ENCODE data around the gene TSPAN18.

TSPAN18 gene

GRCh38 chr11:44811841-44812448 is 85.2 kb downstream of the TSPAN18 start:
- CTCF ChIA-PET = no interaction called here

DNA sequence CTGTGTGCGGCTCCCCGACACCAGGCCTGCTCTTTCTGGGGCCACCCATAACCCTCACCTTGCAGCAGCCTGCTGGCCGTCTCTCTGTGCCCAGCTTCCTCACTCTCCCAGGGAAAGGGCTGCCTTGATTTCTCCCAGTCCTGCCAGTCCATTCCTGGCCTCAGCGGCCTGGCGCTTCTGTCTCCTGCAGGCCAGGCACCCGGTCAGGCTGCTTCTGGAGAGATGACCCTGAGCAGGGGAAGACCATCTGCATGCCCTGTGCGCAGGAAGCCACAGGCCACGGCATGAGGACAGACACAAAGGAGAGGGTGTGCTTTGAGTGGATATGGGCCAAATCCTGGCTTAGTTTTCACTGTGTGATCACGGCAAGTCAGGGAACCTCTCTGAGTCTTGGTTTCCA is 86.2 kb downstream of the TSPAN18 start:
- TF ChIP-seq ZNF292 (tag by site-specific recombination; IDR thresholded peaks at IDR 0.05; ENCODE audit: borderline replicate concordance, low read depth) (no peak), ZNF239 (tag by site-specific recombination; IDR thresholded peaks at IDR 0.05) (no peak), ZNF335 (tag by site-specific recombination; conservative IDR thresholded peaks at IDR 0.05) (no peak), ZNF155 (tag by site-specific recombination; IDR thresholded peaks at IDR 0.05) (no peak), ZNF174 (tag by site-specific recombination; IDR thresholded peaks at IDR 0.05) (no peak), ZNF561 (tag by site-specific recombination; IDR thresholded peaks at IDR 0.05; ENCODE audit: borderline replicate concordance) (no peak), ZNF701 (tag by site-specific recombination; IDR thresholded peaks at IDR 0.05) (no peak), ZNF544 (tag by site-specific recombination; IDR thresholded peaks at IDR 0.05) (no peak), ZBTB1 (tag by site-specific recombination; IDR thresholded peaks at IDR 0.05) (no peak), ZNF623 (tag by site-specific recombination; IDR thresholded peaks at IDR 0.05) (no peak), BCL11B (tag by site-specific recombination; IDR thresholded peaks at IDR 0.05; ENCODE audit: low read depth) (no peak), SETDB1 (IDR thresholded peaks at IDR 0.05; ENCODE audit: insufficient read length, low read length) (no peak)
- TF ChIP-seq, protein P1, sequence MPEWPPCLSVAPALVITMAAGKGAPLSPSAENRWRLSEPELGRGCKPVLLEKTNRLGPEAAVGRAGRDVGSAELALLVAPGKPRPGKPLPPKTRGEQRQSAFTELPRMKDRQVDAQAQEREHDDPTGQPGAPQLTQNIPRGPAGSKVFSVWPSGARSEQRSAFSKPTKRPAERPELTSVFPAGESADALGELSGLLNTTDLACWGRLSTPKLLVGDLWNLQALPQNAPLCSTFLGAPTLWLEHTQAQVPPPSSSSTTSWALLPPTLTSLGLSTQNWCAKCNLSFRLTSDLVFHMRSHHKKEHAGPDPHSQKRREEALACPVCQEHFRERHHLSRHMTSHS (tag by site-specific recombination; IDR thresholded peaks at IDR 0.05) = no peak
- TF ChIP-seq, protein P2, sequence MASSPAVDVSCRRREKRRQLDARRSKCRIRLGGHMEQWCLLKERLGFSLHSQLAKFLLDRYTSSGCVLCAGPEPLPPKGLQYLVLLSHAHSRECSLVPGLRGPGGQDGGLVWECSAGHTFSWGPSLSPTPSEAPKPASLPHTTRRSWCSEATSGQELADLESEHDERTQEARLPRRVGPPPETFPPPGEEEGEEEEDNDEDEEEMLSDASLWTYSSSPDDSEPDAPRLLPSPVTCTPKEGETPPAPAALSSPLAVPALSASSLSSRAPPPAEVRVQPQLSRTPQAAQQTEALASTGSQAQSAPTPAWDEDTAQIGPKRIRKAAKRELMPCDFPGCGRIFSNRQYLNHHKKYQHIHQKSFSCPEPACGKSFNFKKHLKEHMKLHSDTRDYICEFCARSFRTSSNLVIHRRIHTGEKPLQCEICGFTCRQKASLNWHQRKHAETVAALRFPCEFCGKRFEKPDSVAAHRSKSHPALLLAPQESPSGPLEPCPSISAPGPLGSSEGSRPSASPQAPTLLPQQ (tag by site-specific recombination; IDR thresholded peaks at IDR 0.05) = no peak
- TF ChIP-seq, protein P3, sequence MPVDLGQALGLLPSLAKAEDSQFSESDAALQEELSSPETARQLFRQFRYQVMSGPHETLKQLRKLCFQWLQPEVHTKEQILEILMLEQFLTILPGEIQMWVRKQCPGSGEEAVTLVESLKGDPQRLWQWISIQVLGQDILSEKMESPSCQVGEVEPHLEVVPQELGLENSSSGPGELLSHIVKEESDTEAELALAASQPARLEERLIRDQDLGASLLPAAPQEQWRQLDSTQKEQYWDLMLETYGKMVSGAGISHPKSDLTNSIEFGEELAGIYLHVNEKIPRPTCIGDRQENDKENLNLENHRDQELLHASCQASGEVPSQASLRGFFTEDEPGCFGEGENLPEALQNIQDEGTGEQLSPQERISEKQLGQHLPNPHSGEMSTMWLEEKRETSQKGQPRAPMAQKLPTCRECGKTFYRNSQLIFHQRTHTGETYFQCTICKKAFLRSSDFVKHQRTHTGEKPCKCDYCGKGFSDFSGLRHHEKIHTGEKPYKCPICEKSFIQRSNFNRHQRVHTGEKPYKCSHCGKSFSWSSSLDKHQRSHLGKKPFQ (tag by site-specific recombination; IDR thresholded peaks at IDR 0.05) = no peak
- TF ChIP-seq, protein P4, sequence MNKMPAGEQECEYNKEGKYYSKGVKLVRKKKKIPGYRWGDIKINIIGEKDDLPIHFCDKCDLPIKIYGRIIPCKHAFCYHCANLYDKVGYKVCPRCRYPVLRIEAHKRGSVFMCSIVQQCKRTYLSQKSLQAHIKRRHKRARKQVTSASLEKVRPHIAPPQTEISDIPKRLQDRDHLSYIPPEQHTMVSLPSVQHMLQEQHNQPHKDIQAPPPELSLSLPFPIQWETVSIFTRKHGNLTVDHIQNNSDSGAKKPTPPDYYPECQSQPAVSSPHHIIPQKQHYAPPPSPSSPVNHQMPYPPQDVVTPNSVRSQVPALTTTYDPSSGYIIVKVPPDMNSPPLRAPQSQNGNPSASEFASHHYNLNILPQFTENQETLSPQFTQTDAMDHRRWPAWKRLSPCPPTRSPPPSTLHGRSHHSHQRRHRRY (tag by site-specific recombination; IDR thresholded peaks at IDR 0.05) = no peak
- TF ChIP-seq, protein P5, sequence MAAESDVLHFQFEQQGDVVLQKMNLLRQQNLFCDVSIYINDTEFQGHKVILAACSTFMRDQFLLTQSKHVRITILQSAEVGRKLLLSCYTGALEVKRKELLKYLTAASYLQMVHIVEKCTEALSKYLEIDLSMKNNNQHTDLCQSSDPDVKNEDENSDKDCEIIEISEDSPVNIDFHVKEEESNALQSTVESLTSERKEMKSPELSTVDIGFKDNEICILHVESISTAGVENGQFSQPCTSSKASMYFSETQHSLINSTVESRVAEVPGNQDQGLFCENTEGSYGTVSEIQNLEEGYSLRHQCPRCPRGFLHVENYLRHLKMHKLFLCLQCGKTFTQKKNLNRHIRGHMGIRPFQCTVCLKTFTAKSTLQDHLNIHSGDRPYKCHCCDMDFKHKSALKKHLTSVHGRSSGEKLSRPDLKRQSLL (tag by site-specific recombination; IDR thresholded peaks at IDR 0.05) = no peak
- CTCF ChIA-PET = no interaction called here
- Histone ChIP-seq H3K27ac (ENCODE audit: extremely low read depth, low read depth, low read length) (no peak overlapping the region), H3K9me3 (ENCODE audit: control insufficient read depth, insufficient read depth, low read depth, low read length) (no peaks in the 10 kb centered on the region), H3K4me3 (ENCODE audit: low read depth, low read length) (no peak overlapping the region), H3K36me3 (ENCODE audit: control insufficient read depth in 2 of 2, insufficient read depth in 1 of 2, low read length in 2 of 2) (no peaks in the 10 kb centered on the region), H3K4me1 (ENCODE audit: control insufficient read depth, insufficient read depth, low read length) (no peaks in the 10 kb centered on the region)
- POLR2A ChIA-PET = no interaction called here

More at GRCh38 chr11:44811841-44812448, 85.2 kb downstream of the TSPAN18 start:
- Histone ChIP-seq H3K4me3 (ENCODE audit: low read depth, low read length) (no peak overlapping the region), H3K27ac (ENCODE audit: extremely low read depth, low read depth, low read length) (no peak overlapping the region), H3K9me3 (ENCODE audit: control insufficient read depth, insufficient read depth, low read depth, low read length) (no peaks in the 10 kb centered on the region), H3K4me1 (ENCODE audit: control insufficient read depth, insufficient read depth, low read length) (no peaks in the 10 kb centered on the region), H3K36me3 (ENCODE audit: control insufficient read depth in 2 of 2, insufficient read depth in 1 of 2, low read length in 2 of 2) (no peaks in the 10 kb centered on the region)
- no peak for TF ChIP-seq ZNF701 (tag by site-specific recombination; IDR thresholded peaks at IDR 0.05)
- no peak for TF ChIP-seq ZEB2 (tag by site-specific recombination; IDR thresholded peaks at IDR 0.05)
- TF ChIP-seq PRDM6 (tag by site-specific recombination; IDR thresholded peaks at IDR 0.05) = no peak
- TF ChIP-seq ZNF585B (tag by site-specific recombination; IDR thresholded peaks at IDR 0.05) = no peak
- no peak for TF ChIP-seq GLI4 (tag by site-specific recombination; IDR thresholded peaks at IDR 0.05)
- TF ChIP-seq HOXA7 (CRISPR knock-in tag; IDR thresholded peaks at IDR 0.05; ENCODE audit: borderline replicate concordance) = no peak
- POLR2A ChIA-PET = no interaction called here
